HEK293 (cell line): ENCODE data around the gene AGAP3.

ENCODE experiments used
- BCL11B ChIP-seq: fragments of 450-650 bp; formaldehyde crosslinking; IDR thresholded peaks from 2 replicates; pipeline ENCODE4 v1.5.1; 2016; ENCODE audit warnings: low read depth, missing biosample characterization, missing genetic modification characterization
- BCL6B ChIP-seq: fragments of 450-650 bp; formaldehyde crosslinking; IDR thresholded peaks from 2 replicates; pipeline ENCODE4 v1.5.1; 2017; ENCODE audit warnings: missing biosample characterization, missing genetic modification characterization
- EGR2 ChIP-seq: fragments of 450-650 bp; formaldehyde crosslinking; IDR thresholded peaks from 2 replicates; pipeline ENCODE4 v1.5.1; 2016; ENCODE audit warnings: low read depth, missing biosample characterization, missing genetic modification characterization
- MZF1 ChIP-seq: fragments of 450-650 bp; formaldehyde crosslinking; IDR thresholded peaks from 2 replicates; pipeline ENCODE4 v1.5.1; 2017; ENCODE audit warnings: missing biosample characterization, missing genetic modification characterization, borderline replicate concordance
- SP2 ChIP-seq: fragments of 450-650 bp; formaldehyde crosslinking; IDR thresholded peaks from 2 replicates; pipeline ENCODE4 v1.5.1; 2016; ENCODE audit warnings: missing biosample characterization, missing genetic modification characterization
- SP3 ChIP-seq: fragments of 450-650 bp; formaldehyde crosslinking; IDR thresholded peaks from 2 replicates; pipeline ENCODE4 v1.5.1; 2016; ENCODE audit warnings: missing biosample characterization, missing genetic modification characterization
- SP7 ChIP-seq: fragments of 450-650 bp; formaldehyde crosslinking; IDR thresholded peaks from 2 replicates; pipeline ENCODE4 v1.5.1; 2016; ENCODE audit warnings: missing biosample characterization, missing genetic modification characterization
- TCF7L2 ChIP-seq: IDR thresholded peaks from 2 replicates; pipeline ENCODE4 v1.6.1; 2011; ENCODE audit warnings: low read depth, mild to moderate bottlenecking, inconsistent platforms, low read length, moderate library complexity, borderline replicate concordance
- TRIM28 ChIP-seq: IDR thresholded peaks from 2 replicates; pipeline ENCODE4 v1.6.1; 2011; ENCODE audit warnings: low read length, control low read depth, borderline replicate concordance
- WT1 ChIP-seq: fragments of 450-650 bp; formaldehyde crosslinking; IDR thresholded peaks from 2 replicates; pipeline ENCODE4 v1.5.1; 2016; ENCODE audit warnings: missing biosample characterization, missing genetic modification characterization
- ZBTB7A ChIP-seq: fragments of 450-650 bp; formaldehyde crosslinking; IDR thresholded peaks from 2 replicates; pipeline ENCODE4 v1.5.1; 2016; ENCODE audit warnings: low read depth, missing biosample characterization, missing genetic modification characterization
- ZFHX2 ChIP-seq: fragments of 450-650 bp; formaldehyde crosslinking; conservative IDR thresholded peaks from 2 replicates; pipeline ENCODE4 v1.5.1; 2016; ENCODE audit warnings: missing biosample characterization, missing genetic modification characterization
- ZFP3 ChIP-seq: fragments of 450-650 bp; formaldehyde crosslinking; IDR thresholded peaks from 2 replicates; pipeline ENCODE4 v1.5.1; 2016; ENCODE audit warnings: low read depth, missing biosample characterization, missing genetic modification characterization
- ZNF146 ChIP-seq: fragments of 450-650 bp; formaldehyde crosslinking; IDR thresholded peaks from 2 replicates; pipeline ENCODE4 v1.5.1; 2016; ENCODE audit warnings: missing biosample characterization, missing genetic modification characterization
- ZNF239 ChIP-seq: fragments of 450-650 bp; formaldehyde crosslinking; IDR thresholded peaks from 2 replicates; pipeline ENCODE4 v1.5.1; 2016; ENCODE audit warnings: missing biosample characterization, missing genetic modification characterization
- ZNF24 ChIP-seq: fragments of 450-650 bp; formaldehyde crosslinking; IDR thresholded peaks from 2 replicates; pipeline ENCODE4 v1.5.1; 2016; ENCODE audit warnings: missing biosample characterization, missing genetic modification characterization
- ZNF341 ChIP-seq: fragments of 450-650 bp; formaldehyde crosslinking; IDR thresholded peaks from 2 replicates; pipeline ENCODE4; 2016; ENCODE audit warnings: low read depth, missing biosample characterization, missing genetic modification characterization
- ZNF501 ChIP-seq: fragments of 450-650 bp; formaldehyde crosslinking; IDR thresholded peaks from 2 replicates; pipeline ENCODE4 v1.5.1; 2016; ENCODE audit warnings: missing biosample characterization, missing genetic modification characterization
- ZNF561 ChIP-seq: fragments of 450-650 bp; IDR thresholded peaks from 2 replicates; pipeline ENCODE4 v1.5.1; 2018; ENCODE audit warnings: missing biosample characterization, missing genetic modification characterization, borderline replicate concordance
- ZNF600 ChIP-seq: fragments of 450-650 bp; formaldehyde crosslinking; IDR thresholded peaks from 2 replicates; pipeline ENCODE4 v1.5.1; 2016; ENCODE audit warnings: missing biosample characterization, missing genetic modification characterization
- ZNF623 ChIP-seq: fragments of 450-650 bp; formaldehyde crosslinking; IDR thresholded peaks from 2 replicates; pipeline ENCODE4 v1.5.1; 2016; ENCODE audit warnings: missing biosample characterization, missing genetic modification characterization
- ZNF843 ChIP-seq: fragments of 450-650 bp; formaldehyde crosslinking; IDR thresholded peaks from 2 replicates; pipeline ENCODE4 v1.5.1; 2016; ENCODE audit warnings: missing biosample characterization, missing genetic modification characterization
- ZSCAN18 ChIP-seq: fragments of 450-650 bp; formaldehyde crosslinking; IDR thresholded peaks from 2 replicates; pipeline ENCODE4 v1.5.1; 2016; ENCODE audit warnings: missing biosample characterization, missing genetic modification characterization
- ZSCAN4 ChIP-seq: fragments of 450-650 bp; formaldehyde crosslinking; IDR thresholded peaks from 2 replicates; pipeline ENCODE4 v1.5.1; 2017; ENCODE audit warnings: missing biosample characterization, missing genetic modification characterization
- TF ChIP-seq, protein P1 (sequence below): fragments of 450-650 bp; formaldehyde crosslinking; conservative IDR thresholded peaks from 2 replicates; pipeline ENCODE4 v1.5.1; 2016; ENCODE audit warnings: low read depth, missing biosample characterization, missing genetic modification characterization
- TF ChIP-seq, protein P2 (sequence below): fragments of 450-650 bp; formaldehyde crosslinking; IDR thresholded peaks from 2 replicates; pipeline ENCODE4 v1.5.1; 2016; ENCODE audit warnings: missing biosample characterization, missing genetic modification characterization
- TF ChIP-seq, protein P3 (sequence below): fragments of 450-650 bp; formaldehyde crosslinking; IDR thresholded peaks from 2 replicates; pipeline ENCODE4 v1.5.1; 2016; ENCODE audit warnings: missing biosample characterization, missing genetic modification characterization

The AGAP3 gene

GRCh38 chr7:151057989-151058780, 28.1 kb upstream of the AGAP3 start (continued):
- no peak for TF ChIP-seq ZFP3 (tag by site-specific recombination)
- TF ChIP-seq TRIM28, result 0 out of 2 replicates have a peak, but pooled peaks have one; percentile 26
- TF ChIP-seq SP3 (tag by site-specific recombination), result peak; percentile 98
- TF ChIP-seq, protein P1, sequence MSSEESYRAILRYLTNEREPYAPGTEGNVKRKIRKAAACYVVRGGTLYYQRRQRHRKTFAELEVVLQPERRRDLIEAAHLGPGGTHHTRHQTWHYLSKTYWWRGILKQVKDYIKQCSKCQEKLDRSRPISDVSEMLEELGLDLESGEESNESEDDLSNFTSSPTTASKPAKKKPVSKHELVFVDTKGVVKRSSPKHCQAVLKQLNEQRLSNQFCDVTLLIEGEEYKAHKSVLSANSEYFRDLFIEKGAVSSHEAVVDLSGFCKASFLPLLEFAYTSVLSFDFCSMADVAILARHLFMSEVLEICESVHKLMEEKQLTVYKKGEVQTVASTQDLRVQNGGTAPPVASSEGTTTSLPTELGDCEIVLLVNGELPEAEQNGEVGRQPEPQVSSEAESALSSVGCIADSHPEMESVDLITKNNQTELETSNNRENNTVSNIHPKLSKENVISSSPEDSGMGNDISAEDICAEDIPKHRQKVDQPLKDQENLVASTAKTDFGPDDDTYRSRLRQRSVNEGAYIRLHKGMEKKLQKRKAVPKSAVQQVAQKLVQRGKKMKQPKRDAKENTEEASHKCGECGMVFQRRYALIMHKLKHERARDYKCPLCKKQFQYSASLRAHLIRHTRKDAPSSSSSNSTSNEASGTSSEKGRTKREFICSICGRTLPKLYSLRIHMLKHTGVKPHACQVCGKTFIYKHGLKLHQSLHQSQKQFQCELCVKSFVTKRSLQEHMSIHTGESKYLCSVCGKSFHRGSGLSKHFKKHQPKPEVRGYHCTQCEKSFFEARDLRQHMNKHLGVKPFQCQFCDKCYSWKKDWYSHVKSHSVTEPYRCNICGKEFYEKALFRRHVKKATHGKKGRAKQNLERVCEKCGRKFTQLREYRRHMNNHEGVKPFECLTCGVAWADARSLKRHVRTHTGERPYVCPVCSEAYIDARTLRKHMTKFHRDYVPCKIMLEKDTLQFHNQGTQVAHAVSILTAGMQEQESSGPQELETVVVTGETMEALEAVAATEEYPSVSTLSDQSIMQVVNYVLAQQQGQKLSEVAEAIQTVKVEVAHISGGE (tag by site-specific recombination), result peak; percentile 74
- peak; percentile 100 for TF ChIP-seq TCF7L2
- TF ChIP-seq BCL6B, result no peak
- TF ChIP-seq EGR2 (tag by site-specific recombination), result 0 out of 2 replicates have a peak, but pooled peaks have one; percentile 4
- peak; percentile 66; the same call in 1 of the 2 replicates for TF ChIP-seq BCL11B
- peak; percentile 14; the same call in 1 of the 2 replicates for TF ChIP-seq ZSCAN4 (tag by site-specific recombination)
- peak; percentile 99 for TF ChIP-seq ZNF341
- no peak for TF ChIP-seq MZF1 (tag by site-specific recombination)
- no peak for TF ChIP-seq ZNF239 (tag by site-specific recombination)
- no peak for TF ChIP-seq ZNF146 (tag by site-specific recombination)
- peak; percentile 67 for TF ChIP-seq SP7
- TF ChIP-seq ZFHX2 (tag by site-specific recombination), result 0 out of 2 replicates have a peak, but pooled peaks have one; percentile 23
- TF ChIP-seq WT1 (tag by site-specific recombination), result peak; percentile 51; the same call in 1 of the 2 replicates
- TF ChIP-seq ZNF501 (tag by site-specific recombination), result peak; percentile 46; the same call in 1 of the 2 replicates
- peak; percentile 69 for TF ChIP-seq ZNF24 (tag by site-specific recombination)
- 0 out of 2 replicates have a peak, but pooled peaks have one; percentile 12 for TF ChIP-seq ZNF623
- TF ChIP-seq, protein P2, sequence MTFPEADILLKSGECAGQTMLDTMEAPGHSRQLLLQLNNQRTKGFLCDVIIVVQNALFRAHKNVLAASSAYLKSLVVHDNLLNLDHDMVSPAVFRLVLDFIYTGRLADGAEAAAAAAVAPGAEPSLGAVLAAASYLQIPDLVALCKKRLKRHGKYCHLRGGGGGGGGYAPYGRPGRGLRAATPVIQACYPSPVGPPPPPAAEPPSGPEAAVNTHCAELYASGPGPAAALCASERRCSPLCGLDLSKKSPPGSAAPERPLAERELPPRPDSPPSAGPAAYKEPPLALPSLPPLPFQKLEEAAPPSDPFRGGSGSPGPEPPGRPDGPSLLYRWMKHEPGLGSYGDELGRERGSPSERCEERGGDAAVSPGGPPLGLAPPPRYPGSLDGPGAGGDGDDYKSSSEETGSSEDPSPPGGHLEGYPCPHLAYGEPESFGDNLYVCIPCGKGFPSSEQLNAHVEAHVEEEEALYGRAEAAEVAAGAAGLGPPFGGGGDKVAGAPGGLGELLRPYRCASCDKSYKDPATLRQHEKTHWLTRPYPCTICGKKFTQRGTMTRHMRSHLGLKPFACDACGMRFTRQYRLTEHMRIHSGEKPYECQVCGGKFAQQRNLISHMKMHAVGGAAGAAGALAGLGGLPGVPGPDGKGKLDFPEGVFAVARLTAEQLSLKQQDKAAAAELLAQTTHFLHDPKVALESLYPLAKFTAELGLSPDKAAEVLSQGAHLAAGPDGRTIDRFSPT (tag by site-specific recombination), result peak; percentile 81; the same call in 1 of the 2 replicates
- TF ChIP-seq ZNF600, result peak; percentile 81
- TF ChIP-seq, protein P3, sequence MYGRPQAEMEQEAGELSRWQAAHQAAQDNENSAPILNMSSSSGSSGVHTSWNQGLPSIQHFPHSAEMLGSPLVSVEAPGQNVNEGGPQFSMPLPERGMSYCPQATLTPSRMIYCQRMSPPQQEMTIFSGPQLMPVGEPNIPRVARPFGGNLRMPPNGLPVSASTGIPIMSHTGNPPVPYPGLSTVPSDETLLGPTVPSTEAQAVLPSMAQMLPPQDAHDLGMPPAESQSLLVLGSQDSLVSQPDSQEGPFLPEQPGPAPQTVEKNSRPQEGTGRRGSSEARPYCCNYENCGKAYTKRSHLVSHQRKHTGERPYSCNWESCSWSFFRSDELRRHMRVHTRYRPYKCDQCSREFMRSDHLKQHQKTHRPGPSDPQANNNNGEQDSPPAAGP (tag by site-specific recombination), result peak; percentile 31; the same call in 1 of the 2 replicates
- peak; percentile 54; the same call in 1 of the 2 replicates for TF ChIP-seq ZNF843 (tag by site-specific recombination)
- TF ChIP-seq SP2 (tag by site-specific recombination), result peak; percentile 83
- TF ChIP-seq ZNF561, result peak; percentile 30; the same call in 1 of the 2 replicates
- TF ChIP-seq ZBTB7A, result peak; percentile 63; the same call in 1 of the 2 replicates
- no peak for TF ChIP-seq ZSCAN18 (tag by site-specific recombination)
